Immature natural killer cell (primary cell): Measurements from ENCODE around the gene STEAP1B. TPM values are rescaled to one million over a fixed set of nuclear protein-coding genes. Genes with fewer than 3 reads are reported as not detected.

ENCODE experiments used
- polyA plus RNA-seq, 3 donors: library from polyadenylated mRNA; unstranded; fragments of 300-500 nt; fragmentation: Illumina TruSeq; gene quantifications; one replicate each; pipeline ENCODE4 v1.2.3, GENCODE V29; 2021

STEAP1B gene
- polyA plus RNA-seq, 3 donors from 2014 or later: not detected

Other genes with a start within 250 kb of the STEAP1B start
- under 1 TPM in 1 of 3 donors, not detected in 2; 0.11 TPM for gene RAPGEF5, start 143.0 kb downstream of the STEAP1B start, polyA plus RNA-seq
- gene IL6, start 227.0 kb upstream of the STEAP1B start, polyA plus RNA-seq: not detected